Naive thymus-derived CD8-positive, alpha-beta T cell (primary cell): Measurements from ENCODE around the gene CCZ1. TPM values are rescaled to one million over a fixed set of nuclear protein-coding genes. Genes with fewer than 3 reads are reported as not detected.
"Not testable (repeated sequence)": the region's sequence is repeated elsewhere in the genome, so short reads cannot be mapped to it uniquely, and the experiment has no call there.

Source experiments
- ATAC-seq, 2 donors: fragments of 150-1000 bp; cut with Tn5 transposase in 1 of 2; sonication (Bioruptor Pico), chemical (Tn5 transposase) in 1 of 2; 1 replicate in 1 of 2; 2 replicates in 1 of 2; pipeline ENCODE4 v1.10.0; 2021; ENCODE audit warnings: mild to moderate bottlenecking in 2 of 2, moderate library complexity in 2 of 2
- POLR2A ChIA-PET: fragments of 350-600 bp; sonication (Branson Sonifier 250); formaldehyde crosslinking; loops from one replicate; lab custom pipeline; 2021; ENCODE audit warnings: antibody characterized with exemption; lab: Charles Lee
- DNase-seq, 10 donors: peaks; one replicate each; pipeline versions ENCODE4 v3.0.0 to v3.0.0-alpha.2; 2020 to 2022
- H3K27ac Mint-ChIP-seq, 10 donors: one replicate each; pipeline ENCODE4 v1.8.0; 2020 to 2022; ENCODE audit warnings: mild to moderate bottlenecking in 10 of 10, mixed read lengths in 10 of 10, moderate library complexity in 4 of 10, inconsistent platforms in 1 of 10
- H3K27me3 Mint-ChIP-seq, 5 donors: one replicate each; pipeline ENCODE4 v1.8.0; 2021 to 2022; ENCODE audit warnings: mixed read lengths in 5 of 5
- H3K36me3 Mint-ChIP-seq, 3 donors: one replicate each; pipeline ENCODE4 v1.8.0; 2020 to 2022; ENCODE audit warnings: mixed read lengths in 3 of 3, mild to moderate bottlenecking in 2 of 3, inconsistent platforms in 1 of 3
- H3K4me1 Mint-ChIP-seq, 4 donors: one replicate each; pipeline ENCODE4 v1.8.0; 2021 to 2022; ENCODE audit warnings: mixed read lengths in 4 of 4
- H3K4me3 Mint-ChIP-seq, 10 donors: one replicate each; pipeline ENCODE4 v1.8.0; 2020 to 2022; ENCODE audit warnings: mild to moderate bottlenecking in 10 of 10, mixed read lengths in 10 of 10, moderate library complexity in 6 of 10, inconsistent platforms in 1 of 10
- H3K9me3 Mint-ChIP-seq, 9 donors: one replicate each; pipeline ENCODE4 v1.8.0; 2020 to 2022; ENCODE audit warnings: mixed read lengths in 9 of 9, mild to moderate bottlenecking in 3 of 9, inconsistent platforms in 1 of 9, moderate library complexity in 1 of 9
- polyA plus RNA-seq, 3 donors: library from polyadenylated mRNA; unstranded; fragments of 300-500 nt; fragmentation: Illumina TruSeq; gene quantifications; one replicate each; pipeline ENCODE4 v1.2.3, GENCODE V29; 2021
- total RNA-seq, 8 experiments: library from RNA in 2 of 8; stranded (reverse) in 2 of 8; gene quantifications; one replicate each; pipeline ENCODE4 v1.2.3 and lab custom pipeline; 2021 to 2026

Gene CCZ1
- total and polyA plus RNA-seq, 5 experiments from 2014 or later: 32.0 to 72.5 (median 56.1) TPM

DNA sequence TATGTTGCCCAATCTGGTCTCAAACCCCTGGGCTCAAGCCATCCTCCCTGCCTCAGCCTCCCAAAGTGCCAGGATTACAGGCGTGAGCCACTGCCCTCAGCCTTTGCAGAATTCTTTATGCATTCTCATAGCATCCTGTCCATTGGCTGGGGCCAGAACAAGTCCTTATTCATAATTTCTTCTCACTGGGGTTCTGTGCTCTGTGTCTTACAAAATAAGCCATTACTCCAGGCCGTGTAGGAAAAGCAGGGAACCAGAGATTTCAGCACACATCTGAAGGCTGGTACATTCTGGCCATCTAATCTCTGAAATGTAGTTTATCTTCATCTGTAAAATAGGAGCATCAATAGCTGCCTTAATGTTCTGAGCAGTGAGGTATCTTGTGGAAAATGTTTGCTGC, 28.2 kb upstream of the CCZ1 start:
- Mint-ChIP-seq H3K36me3 (peaks cover 3 to 23% (median 7%) of the 10 kb centered on the region in 3 donors), H3K4me3 (no peak overlapping the region), H3K4me1 (peaks cover 0 to 4% (median 0%) of the 10 kb centered on the region in 4 donors), H3K27ac (no peak overlapping the region), H3K9me3 (no peaks in the 10 kb centered on the region), H3K27me3 (no peaks in the 10 kb centered on the region)
- POLR2A ChIA-PET: interaction anchor here (0.6 kb wide), 1 partner anchor 33 kb away, joined by 3 read pairs; no protein-coding TSS in a partner anchor
- ATAC-seq (no peak), DNase-seq (no peak)

DNA sequence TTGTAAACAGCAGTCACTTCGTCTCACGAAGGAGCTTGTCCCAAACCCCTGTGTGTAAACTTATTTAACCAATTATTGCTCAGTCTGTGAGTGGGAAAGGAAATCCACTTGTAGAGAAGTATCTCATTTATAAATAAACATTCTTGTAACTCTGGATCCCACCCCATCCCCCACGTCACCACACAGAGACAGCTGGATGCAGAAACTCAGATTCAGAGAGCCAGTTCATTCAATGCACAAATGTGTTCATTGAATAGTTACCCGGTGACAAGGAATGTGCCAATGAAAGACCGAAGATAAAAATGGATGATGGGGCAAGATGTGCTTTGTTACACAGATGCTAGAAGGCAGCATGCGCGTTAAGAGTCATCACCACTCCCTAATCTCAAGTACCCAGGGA, 26.2 kb upstream of the CCZ1 start:
- Mint-ChIP-seq H3K27ac (no peak overlapping the region), H3K36me3 (peaks cover 2 to 20% (median 9%) of the 10 kb centered on the region in 3 donors), H3K4me1 (peaks cover 0 to 4% (median 0%) of the 10 kb centered on the region in 4 donors), H3K27me3 (no peaks in the 10 kb centered on the region), H3K9me3 (no peaks in the 10 kb centered on the region), H3K4me3 (no peak overlapping the region)
- no peak for ATAC-seq
- DNase-seq: no peak
- POLR2A ChIA-PET: interaction anchor here (0.6 kb wide), 1 partner anchor 10 kb away, joined by 3 read pairs; no protein-coding TSS in a partner anchor

DNA sequence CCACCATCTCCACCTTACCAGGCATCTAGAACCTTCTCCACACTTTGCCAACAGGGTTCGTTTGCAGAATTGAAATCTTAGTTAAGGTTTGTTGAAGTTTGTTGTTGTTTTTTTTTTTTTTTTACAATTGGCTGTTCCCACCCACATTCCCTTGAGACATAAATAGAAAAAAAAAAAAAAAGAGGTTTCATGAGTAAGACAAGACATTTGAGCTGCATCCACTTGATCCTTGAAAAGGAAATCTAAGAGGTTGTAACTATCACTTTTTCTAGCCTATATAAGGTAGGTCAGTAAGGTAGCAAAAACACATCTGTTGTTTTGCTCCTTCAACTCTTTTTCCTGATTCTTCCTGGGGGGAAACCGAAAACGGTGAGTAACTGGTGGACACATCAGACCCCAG, 18.9 kb upstream of the CCZ1 start:
- DNase-seq, H3K4me1 Mint-ChIP-seq, H3K27ac Mint-ChIP-seq, H3K27me3 Mint-ChIP-seq, H3K4me3 Mint-ChIP-seq, POLR2A ChIA-PET, ATAC-seq, H3K9me3 Mint-ChIP-seq: not testable (repeated sequence)
- H3K36me3 Mint-ChIP-seq: peaks cover 0 to 12% (median 3%) of the 10 kb centered on the region in 3 donors

DNA sequence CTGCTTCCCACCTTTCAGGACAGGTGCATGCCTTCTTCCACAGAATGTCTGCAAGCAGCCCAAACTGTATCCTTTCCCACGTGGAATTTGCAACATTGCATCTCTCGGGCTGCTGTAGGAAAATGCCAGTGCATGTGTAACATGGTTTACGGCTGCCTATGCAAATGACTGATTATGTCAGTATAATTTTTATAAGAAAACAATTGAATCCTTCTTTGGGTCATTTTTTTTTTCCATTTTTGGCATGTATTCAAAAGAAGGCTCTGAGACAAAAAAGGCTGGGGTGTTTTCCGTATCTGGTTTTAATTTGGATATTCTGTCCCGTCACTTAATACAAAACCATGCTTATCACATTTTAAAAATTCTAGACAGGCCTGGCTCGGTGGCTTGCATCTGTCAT, 18.4 kb upstream of the CCZ1 start:
- DNase-seq, H3K4me1 Mint-ChIP-seq, ATAC-seq, H3K9me3 Mint-ChIP-seq, H3K27me3 Mint-ChIP-seq, POLR2A ChIA-PET, H3K4me3 Mint-ChIP-seq, H3K27ac Mint-ChIP-seq: not testable (repeated sequence)
- H3K36me3 Mint-ChIP-seq: peaks cover 0 to 15% (median 3%) of the 10 kb centered on the region in 3 donors

DNA sequence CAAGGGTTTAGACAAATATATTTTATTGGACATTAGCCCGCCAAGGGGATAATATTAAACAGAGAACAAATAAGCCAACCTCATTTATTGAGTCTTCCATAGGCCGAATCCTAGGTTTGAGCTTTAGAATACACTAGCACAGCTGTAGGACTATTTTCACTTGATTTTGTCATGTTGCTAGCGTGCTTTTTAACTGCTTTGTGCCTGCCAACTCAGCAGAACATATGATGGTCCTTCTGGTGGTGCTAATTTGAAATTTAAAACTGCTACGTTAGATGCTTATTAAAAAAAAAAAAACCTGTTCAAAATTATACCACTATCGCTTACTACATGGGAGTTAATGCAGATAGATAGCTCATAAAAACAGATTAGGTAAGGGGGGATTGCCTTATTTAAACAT, 14.1 kb upstream of the CCZ1 start:
- ATAC-seq, H3K4me1 Mint-ChIP-seq, H3K4me3 Mint-ChIP-seq, H3K9me3 Mint-ChIP-seq, POLR2A ChIA-PET, DNase-seq, H3K27ac Mint-ChIP-seq, H3K27me3 Mint-ChIP-seq: not testable (repeated sequence)
- peaks cover 0 to 27% (median 1%) of the 10 kb centered on the region in 3 donors for H3K36me3 Mint-ChIP-seq

DNA sequence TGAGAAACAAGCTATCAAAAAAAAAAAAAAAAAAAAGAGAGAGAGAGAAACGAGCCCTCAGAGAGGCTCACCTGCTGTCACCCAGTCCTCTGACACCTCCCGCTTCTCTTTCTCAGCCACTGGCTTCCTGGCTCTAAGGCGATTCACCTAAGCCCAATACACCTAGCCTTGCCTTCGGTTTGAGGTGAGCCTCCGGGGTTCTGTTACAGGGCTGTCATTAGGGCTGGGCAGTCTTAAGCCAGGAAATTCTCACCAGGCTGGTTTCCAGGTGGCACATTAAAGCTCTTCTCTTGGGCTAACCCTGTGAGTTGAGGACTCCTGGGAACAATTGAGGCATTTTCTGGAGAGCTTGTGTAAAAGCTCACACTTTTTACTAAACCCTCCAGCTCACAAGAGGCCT, 10.5 kb upstream of the CCZ1 start:
- ATAC-seq, DNase-seq, H3K4me3 Mint-ChIP-seq, H3K27me3 Mint-ChIP-seq, H3K4me1 Mint-ChIP-seq, H3K9me3 Mint-ChIP-seq: not testable (repeated sequence)
- POLR2A ChIA-PET: interaction anchor here (0.6 kb wide), 1 partner anchor 279 kb away, joined by 3 read pairs; no protein-coding TSS in a partner anchor
- Mint-ChIP-seq H3K36me3 (peaks cover 0 to 22% (median 3%) of the 10 kb centered on the region in 3 donors), H3K27ac (peak overlapping the region in 1 of 10 donors; percentile 52)

DNA sequence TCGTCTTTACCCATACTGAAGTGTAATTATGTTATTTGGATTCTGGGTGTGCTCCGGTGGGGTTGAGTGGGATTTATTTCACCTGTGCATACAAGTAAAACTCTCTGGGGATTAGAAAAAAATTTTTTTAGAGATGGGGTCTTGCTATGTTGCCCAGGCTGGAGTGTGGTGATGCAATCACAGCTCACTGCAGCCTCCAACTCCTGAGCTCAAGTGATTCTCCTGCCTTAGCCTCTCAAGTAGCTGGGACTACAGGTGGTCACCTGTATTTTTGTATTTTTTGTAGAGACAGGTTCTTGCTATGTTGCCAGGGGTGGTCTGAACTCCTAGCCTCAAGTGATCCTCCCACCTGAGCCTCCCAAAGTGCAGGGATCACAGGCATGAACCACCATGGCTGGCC, 8.3 kb upstream of the CCZ1 start:
- H3K27ac Mint-ChIP-seq, H3K4me3 Mint-ChIP-seq, DNase-seq, H3K9me3 Mint-ChIP-seq, POLR2A ChIA-PET, ATAC-seq, H3K27me3 Mint-ChIP-seq, H3K4me1 Mint-ChIP-seq: not testable (repeated sequence)
- peaks cover 0 to 12% (median 3%) of the 10 kb centered on the region in 3 donors for H3K36me3 Mint-ChIP-seq

DNA sequence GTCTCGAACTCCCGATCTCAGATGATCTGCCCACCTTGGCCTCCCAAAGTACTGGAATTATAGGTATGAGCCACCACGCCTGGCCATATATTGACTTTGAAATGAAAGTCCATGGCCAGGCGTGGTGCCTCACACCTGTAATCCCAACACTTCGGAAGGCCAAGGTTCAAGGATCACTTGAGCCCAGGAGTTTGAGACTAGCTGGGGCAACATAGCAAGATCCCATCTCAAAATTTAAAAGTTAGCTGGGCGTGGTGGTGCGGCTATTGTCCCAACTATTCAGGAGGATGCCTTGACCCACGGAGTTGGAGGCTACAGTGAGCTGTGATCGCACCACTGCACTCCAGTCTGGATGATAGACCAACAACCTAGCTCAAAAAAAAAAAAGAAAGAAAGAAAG, 6.0 kb upstream of the CCZ1 start:
- H3K4me1 Mint-ChIP-seq: no peaks in the 10 kb centered on the region
- DNase-seq (no peak), ATAC-seq (no peak)
- no peaks in the 10 kb centered on the region for H3K27me3 Mint-ChIP-seq
- H3K27ac Mint-ChIP-seq: no peak overlapping the region
- no peak overlapping the region for H3K4me3 Mint-ChIP-seq
- POLR2A ChIA-PET: no interaction called here
- H3K9me3 Mint-ChIP-seq: no peaks in the 10 kb centered on the region
- H3K36me3 Mint-ChIP-seq: peaks cover 0 to 7% (median 2%) of the 10 kb centered on the region in 3 donors

DNA sequence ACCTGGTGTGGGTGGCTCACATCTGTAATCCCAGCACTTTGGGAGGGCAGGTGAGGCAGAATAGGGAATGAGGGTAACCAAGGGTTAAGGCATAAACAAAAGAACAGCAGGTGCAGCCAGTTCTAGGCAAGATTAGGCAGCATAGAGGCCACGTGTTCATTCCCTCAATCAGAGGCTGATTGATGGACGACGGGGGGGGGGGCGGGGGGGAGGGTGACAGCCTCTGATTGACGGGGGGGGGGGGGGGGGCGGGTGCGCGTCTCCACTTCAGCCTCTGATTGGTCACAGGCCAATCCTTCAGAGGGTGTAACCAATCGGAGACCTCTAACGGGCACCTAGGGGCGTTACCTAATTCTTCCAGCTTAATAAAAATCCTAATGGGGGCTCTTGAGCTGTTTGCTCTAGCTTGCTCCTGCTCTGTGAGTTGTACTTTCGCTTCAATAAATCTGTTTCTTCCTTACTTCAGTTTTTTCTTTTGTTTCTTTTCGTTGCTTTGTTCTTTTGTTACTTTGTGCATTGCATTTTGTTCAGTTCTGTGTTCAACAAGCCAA, 1.1 kb upstream of the CCZ1 start:
- peaks cover 0 to 12% (median 0%) of the 10 kb centered on the region in 3 donors for H3K36me3 Mint-ChIP-seq
- not testable (repeated sequence) for ATAC-seq, H3K4me1 Mint-ChIP-seq, DNase-seq, H3K9me3 Mint-ChIP-seq, H3K27me3 Mint-ChIP-seq
- POLR2A ChIA-PET: interaction anchor here (0.6 kb wide), 1 partner anchor 8 kb away, joined by 3 read pairs; no protein-coding TSS in a partner anchor
- H3K4me3 Mint-ChIP-seq: peak overlapping the region; percentile 46 to 80 (median 74)
- H3K27ac Mint-ChIP-seq: peak overlapping the region in 8 of 10 donors; percentile 67 to 86 (median 76)

DNA sequence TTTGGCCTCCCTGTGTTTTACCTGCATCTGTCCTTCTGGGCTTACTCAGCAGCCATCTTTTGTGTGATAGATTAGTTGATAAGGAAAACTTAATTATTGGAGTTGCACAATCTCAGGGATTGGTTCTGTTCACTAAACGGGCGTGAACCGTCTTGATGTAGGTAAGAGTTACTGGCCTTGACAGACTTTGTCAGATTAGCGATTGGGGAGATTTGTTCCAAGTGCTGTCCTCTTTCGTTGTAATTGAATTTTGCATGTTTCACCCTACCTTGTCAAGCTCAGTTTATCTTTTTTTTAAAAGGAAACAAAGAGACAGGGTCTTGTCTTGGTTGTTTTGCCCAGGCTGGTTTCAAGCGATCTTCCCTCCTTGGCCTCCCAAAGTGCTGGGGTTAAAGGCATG, 4.5 kb downstream of the CCZ1 start:
- H3K4me1 Mint-ChIP-seq, H3K9me3 Mint-ChIP-seq, POLR2A ChIA-PET, H3K27me3 Mint-ChIP-seq, H3K4me3 Mint-ChIP-seq, DNase-seq, ATAC-seq: not testable (repeated sequence)
- Mint-ChIP-seq H3K36me3 (peaks cover 0 to 50% (median 2%) of the 10 kb centered on the region in 3 donors), H3K27ac (peak overlapping the region in 1 of 10 donors; percentile 58)

DNA sequence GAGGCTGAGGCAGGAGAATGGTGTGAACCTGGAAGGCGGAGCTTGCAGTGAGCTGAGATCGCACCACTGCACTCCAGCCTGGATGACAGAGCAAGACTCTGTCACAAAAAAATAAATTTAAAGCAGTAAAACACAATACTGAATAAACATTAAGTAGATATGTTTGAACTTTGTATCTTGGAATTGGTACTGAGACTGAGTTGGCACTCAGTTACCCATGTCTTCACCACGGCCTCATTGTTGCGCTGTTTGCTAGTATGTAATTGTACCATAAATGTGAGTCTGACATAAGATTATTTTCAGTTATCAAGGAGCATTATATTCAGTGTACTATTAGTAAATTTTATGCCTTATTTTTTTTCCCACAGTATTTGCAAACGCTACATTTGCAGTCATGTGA, 6.2 kb downstream of the CCZ1 start:
- ATAC-seq, POLR2A ChIA-PET: not testable (repeated sequence)
- H3K36me3 Mint-ChIP-seq: peaks cover 0 to 55% (median 2%) of the 10 kb centered on the region in 3 donors

DNA sequence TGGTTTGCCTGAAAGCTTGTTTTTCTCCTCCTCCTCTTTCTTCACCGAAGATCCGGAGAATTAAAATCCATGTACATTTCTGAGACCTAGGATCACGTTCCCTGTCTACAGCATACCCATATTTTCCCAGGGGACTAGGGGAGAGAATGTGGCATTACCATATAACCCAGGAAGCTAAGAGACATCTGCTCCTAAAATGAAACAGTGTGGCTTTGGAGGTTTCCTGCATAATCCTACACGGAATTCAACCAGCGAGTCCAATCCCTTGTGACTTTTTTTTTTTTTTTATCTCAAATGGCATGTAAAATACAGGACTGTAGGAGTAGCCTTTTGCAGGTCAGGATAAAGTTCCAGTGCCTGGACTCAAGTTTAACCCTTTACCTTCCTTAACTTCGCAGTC, 10.3 kb downstream of the CCZ1 start:
- POLR2A ChIA-PET: not testable (repeated sequence)

More for the DNA sequence above, 6.2 kb downstream of the CCZ1 start:
- not testable (repeated sequence) for H3K27me3 Mint-ChIP-seq, H3K4me1 Mint-ChIP-seq, DNase-seq, H3K27ac Mint-ChIP-seq, H3K9me3 Mint-ChIP-seq, H3K4me3 Mint-ChIP-seq

DNA sequence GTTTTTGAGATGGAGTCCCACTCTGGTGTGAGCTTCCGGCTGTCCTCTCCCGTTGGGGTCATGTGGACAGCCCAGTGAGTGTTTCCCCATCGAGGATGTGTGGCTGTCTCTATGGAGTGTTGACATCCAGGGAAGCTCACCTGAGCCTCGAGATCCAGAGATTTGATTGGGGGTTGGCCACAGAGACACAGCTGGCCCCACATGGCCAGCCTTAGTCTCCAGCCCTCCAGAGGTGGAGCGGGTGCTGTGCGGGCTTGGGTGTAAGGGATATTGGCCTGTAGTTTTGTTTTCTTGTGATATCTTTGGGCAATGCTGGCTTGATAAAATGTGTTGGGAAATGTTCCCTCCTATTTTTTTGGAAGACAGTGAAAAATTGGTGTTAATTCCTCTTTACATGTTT, 18.0 kb downstream of the CCZ1 start:
- DNase-seq, H3K4me3 Mint-ChIP-seq, H3K27me3 Mint-ChIP-seq, ATAC-seq, H3K27ac Mint-ChIP-seq, POLR2A ChIA-PET, H3K4me1 Mint-ChIP-seq, H3K9me3 Mint-ChIP-seq: not testable (repeated sequence)
- peaks cover 0 to 12% (median 0%) of the 10 kb centered on the region in 3 donors for H3K36me3 Mint-ChIP-seq

More for the DNA sequence above, 10.3 kb downstream of the CCZ1 start:
- not testable (repeated sequence) for H3K9me3 Mint-ChIP-seq, H3K4me1 Mint-ChIP-seq, H3K4me3 Mint-ChIP-seq, H3K27ac Mint-ChIP-seq, H3K27me3 Mint-ChIP-seq, ATAC-seq, DNase-seq
- peaks cover 0 to 52% (median 2%) of the 10 kb centered on the region in 3 donors for H3K36me3 Mint-ChIP-seq
